ENCODE data around the gene HNF4A. TPM values are rescaled to one million over a fixed set of nuclear protein-coding genes. Genes with fewer than 3 reads are reported as not detected.

Gene HNF4A
- total RNA-seq, 1 experiment from 2014 or later = 0.13 TPM

GRCh38 chr20:44454306-44454963, 98.9 kb downstream of the HNF4A start:
- H3K4me3 ChIP-seq = no peak overlapping the region
- H2AFZ ChIP-seq = no peak overlapping the region
- BruUV-seq (replicated peaks) = no TSS peak
- intact Hi-C loops (cut with micrococcal nuclease; ENCODE audit: unreplicated experiment) = no loop called here
- DNase-seq = no peak
- POLR2A ChIA-PET (ENCODE audit: unreplicated experiment) = no interaction called here
- no peaks in the 10 kb centered on the region for H3K27me3 ChIP-seq (ENCODE audit: insufficient read depth, low read depth)
- no peaks in the 10 kb centered on the region for H3F3A ChIP-seq (ENCODE audit: insufficient read depth, low read depth)
- CTCF ChIA-PET = no interaction called here
- H3K27ac ChIP-seq = no peak overlapping the region
- H3K9me3 ChIP-seq (ENCODE audit: insufficient read depth, low read depth) = no peaks in the 10 kb centered on the region
- H3K4me1 ChIP-seq (replicated peaks; ENCODE audit: insufficient read depth) = no peaks in the 10 kb centered on the region
- no peaks in the 10 kb centered on the region for H3K9me2 ChIP-seq (ENCODE audit: insufficient read depth)
- TF ChIP-seq CTCF (conservative IDR thresholded peaks at IDR 0.05) (no peak), EZH2 (IDR thresholded peaks at IDR 0.05; ENCODE audit: low read depth) (no peak)
- H3K36me3 ChIP-seq (ENCODE audit: low read depth) = no peaks in the 10 kb centered on the region
- H3K79me2 ChIP-seq (ENCODE audit: low read depth) = no peaks in the 10 kb centered on the region
- no peaks in the 10 kb centered on the region for H4K20me1 ChIP-seq (ENCODE audit: insufficient read depth)
- no peak overlapping the region for H3K4me2 ChIP-seq

- TF ChIP-seq EZH2 (IDR thresholded peaks at IDR 0.05; ENCODE audit: low read depth) = no peak
- TF ChIP-seq CTCF (conservative IDR thresholded peaks at IDR 0.05) = no peak
- intact Hi-C loops (cut with micrococcal nuclease; ENCODE audit: unreplicated experiment) = no loop called here
These were observed 99.6 kb downstream of the HNF4A start for GRCh38 chr20:44455126-44455525.

GRCh38 chr20:44456611-44457010, 101.1 kb downstream of the HNF4A start:
- BruUV-seq (replicated peaks) = no TSS peak
- no peak overlapping the region for H3K4me3 ChIP-seq
- DNase-seq = no peak
- H3K79me2 ChIP-seq (ENCODE audit: low read depth) = no peaks in the 10 kb centered on the region
- POLR2A ChIA-PET (ENCODE audit: unreplicated experiment) = no interaction called here
- intact Hi-C loops (cut with micrococcal nuclease; ENCODE audit: unreplicated experiment) = no loop called here
- no peaks in the 10 kb centered on the region for H3K9me3 ChIP-seq (ENCODE audit: insufficient read depth, low read depth)
- no peaks in the 10 kb centered on the region for H3K36me3 ChIP-seq (ENCODE audit: low read depth)
- no peaks in the 10 kb centered on the region for H3K27me3 ChIP-seq (ENCODE audit: insufficient read depth, low read depth)
- no peak overlapping the region for H2AFZ ChIP-seq
- CTCF ChIA-PET = no interaction called here
- no peaks in the 10 kb centered on the region for H3F3A ChIP-seq (ENCODE audit: insufficient read depth, low read depth)
- H4K20me1 ChIP-seq (ENCODE audit: insufficient read depth) = no peaks in the 10 kb centered on the region
- H3K9me2 ChIP-seq (ENCODE audit: insufficient read depth) = no peaks in the 10 kb centered on the region
- no peak overlapping the region for H3K27ac ChIP-seq
- no peak overlapping the region for H3K4me2 ChIP-seq
- no peaks in the 10 kb centered on the region for H3K4me1 ChIP-seq (replicated peaks; ENCODE audit: insufficient read depth)
- TF ChIP-seq CTCF (conservative IDR thresholded peaks at IDR 0.05) (no peak), EZH2 (IDR thresholded peaks at IDR 0.05; ENCODE audit: low read depth) (no peak)

More at GRCh38 chr20:44455126-44455525, 99.6 kb downstream of the HNF4A start:
- Histone ChIP-seq H2AFZ (no peak overlapping the region), H3F3A (ENCODE audit: insufficient read depth, low read depth) (no peaks in the 10 kb centered on the region), H3K27me3 (ENCODE audit: insufficient read depth, low read depth) (no peaks in the 10 kb centered on the region), H3K9me2 (ENCODE audit: insufficient read depth) (no peaks in the 10 kb centered on the region), H4K20me1 (ENCODE audit: insufficient read depth) (no peaks in the 10 kb centered on the region), H3K4me2 (no peak overlapping the region), H3K4me3 (no peak overlapping the region), H3K36me3 (ENCODE audit: low read depth) (no peaks in the 10 kb centered on the region), H3K27ac (no peak overlapping the region), H3K79me2 (ENCODE audit: low read depth) (no peaks in the 10 kb centered on the region), H3K4me1 (replicated peaks; ENCODE audit: insufficient read depth) (no peaks in the 10 kb centered on the region), H3K9me3 (ENCODE audit: insufficient read depth, low read depth) (no peaks in the 10 kb centered on the region)
- no TSS peak for BruUV-seq (replicated peaks)
- ChIA-PET CTCF (no interaction called here), POLR2A (ENCODE audit: unreplicated experiment) (interaction anchor here (0.6 kb wide), 1 partner anchor 275 kb away, joined by 3 read pairs; no protein-coding TSS in a partner anchor)
- no peak for DNase-seq

Data from PC-9 (cell line).